Measurements from ENCODE around the gene BAIAP2. TPM values are rescaled to one million over a fixed set of nuclear protein-coding genes. Genes with fewer than 3 reads are reported as not detected.

Gene BAIAP2
- total RNA-seq, 1 donor from 2014 or later = 37.6 TPM

DNA sequence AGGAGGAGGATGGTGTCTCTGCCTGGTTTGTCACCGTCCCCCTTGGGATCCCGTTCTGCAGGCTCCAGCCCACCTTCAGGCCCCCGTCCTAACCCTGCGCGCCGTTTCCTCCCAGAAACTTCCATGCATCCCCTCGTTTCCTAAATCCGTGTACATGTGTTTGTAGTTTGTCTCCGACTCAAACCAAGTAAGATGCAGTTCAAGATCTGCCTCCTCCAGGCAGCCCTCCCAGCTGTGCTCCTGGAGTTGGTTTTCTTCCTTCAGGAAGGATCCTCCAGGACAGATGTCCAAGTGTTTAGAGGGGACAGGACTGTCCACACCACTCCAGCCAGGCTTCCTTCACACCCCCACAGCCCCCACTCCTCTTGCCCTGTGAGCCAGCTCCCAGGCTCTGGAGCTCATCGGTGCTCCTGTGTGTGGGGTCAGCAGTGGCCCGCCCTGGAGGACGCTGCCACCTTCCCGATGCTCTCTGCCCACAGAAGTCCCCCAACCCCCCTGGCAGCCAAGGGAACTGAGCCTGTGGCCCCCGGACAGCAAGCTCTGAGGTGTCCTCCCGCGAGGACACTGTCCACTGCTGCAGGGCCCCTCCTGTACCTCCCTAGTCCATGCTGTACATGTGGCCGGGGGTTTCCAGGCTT is 11.3 kb downstream of the BAIAP2 start:
- Mint-ChIP-seq H3K4me3 (ENCODE audit: low read depth) (no peak overlapping the region), H3K4me1 (ENCODE audit: low read depth) (peaks cover 16% of the 10 kb centered on the region), H3K36me3 (ENCODE audit: insufficient read depth) (no peaks in the 10 kb centered on the region), H3K27me3 (no peaks in the 10 kb centered on the region), H3K9me3 (ENCODE audit: low read depth) (no peaks in the 10 kb centered on the region), H3K27ac (no peak overlapping the region)
- DNase-seq (ENCODE audit: low spot score, unreplicated experiment) = no peak
- TF ChIP-seq, protein P1, sequence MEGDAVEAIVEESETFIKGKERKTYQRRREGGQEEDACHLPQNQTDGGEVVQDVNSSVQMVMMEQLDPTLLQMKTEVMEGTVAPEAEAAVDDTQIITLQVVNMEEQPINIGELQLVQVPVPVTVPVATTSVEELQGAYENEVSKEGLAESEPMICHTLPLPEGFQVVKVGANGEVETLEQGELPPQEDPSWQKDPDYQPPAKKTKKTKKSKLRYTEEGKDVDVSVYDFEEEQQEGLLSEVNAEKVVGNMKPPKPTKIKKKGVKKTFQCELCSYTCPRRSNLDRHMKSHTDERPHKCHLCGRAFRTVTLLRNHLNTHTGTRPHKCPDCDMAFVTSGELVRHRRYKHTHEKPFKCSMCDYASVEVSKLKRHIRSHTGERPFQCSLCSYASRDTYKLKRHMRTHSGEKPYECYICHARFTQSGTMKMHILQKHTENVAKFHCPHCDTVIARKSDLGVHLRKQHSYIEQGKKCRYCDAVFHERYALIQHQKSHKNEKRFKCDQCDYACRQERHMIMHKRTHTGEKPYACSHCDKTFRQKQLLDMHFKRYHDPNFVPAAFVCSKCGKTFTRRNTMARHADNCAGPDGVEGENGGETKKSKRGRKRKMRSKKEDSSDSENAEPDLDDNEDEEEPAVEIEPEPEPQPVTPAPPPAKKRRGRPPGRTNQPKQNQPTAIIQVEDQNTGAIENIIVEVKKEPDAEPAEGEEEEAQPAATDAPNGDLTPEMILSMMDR (IDR thresholded peaks at IDR 0.05; ENCODE audit: unreplicated experiment) = no peak

- H3K36me3 Mint-ChIP-seq (ENCODE audit: insufficient read depth) = no peaks in the 10 kb centered on the region
- H3K4me1 Mint-ChIP-seq (ENCODE audit: low read depth) = peaks cover 16% of the 10 kb centered on the region
- DNase-seq (ENCODE audit: low spot score, unreplicated experiment) = no peak
- no peak overlapping the region for H3K4me3 Mint-ChIP-seq (ENCODE audit: low read depth)
- TF ChIP-seq, protein P1 (IDR thresholded peaks at IDR 0.05; ENCODE audit: unreplicated experiment) = no peak
- no peaks in the 10 kb centered on the region for H3K9me3 Mint-ChIP-seq (ENCODE audit: low read depth)
- H3K27ac Mint-ChIP-seq = no peak overlapping the region
- H3K27me3 Mint-ChIP-seq = no peaks in the 10 kb centered on the region
Observed at GRCh38 chr17:81046770-81047359, 11.9 kb downstream of the BAIAP2 start.

GRCh38 chr17:81048827-81049371 is 13.9 kb downstream of the BAIAP2 start:
- H3K36me3 Mint-ChIP-seq (ENCODE audit: insufficient read depth) = no peaks in the 10 kb centered on the region
- H3K27me3 Mint-ChIP-seq = no peaks in the 10 kb centered on the region
- TF ChIP-seq, protein P1 (IDR thresholded peaks at IDR 0.05; ENCODE audit: unreplicated experiment) = no peak
- peaks cover 9% of the 10 kb centered on the region for H3K4me1 Mint-ChIP-seq (ENCODE audit: low read depth)
- no peak for DNase-seq (ENCODE audit: low spot score, unreplicated experiment)
- H3K4me3 Mint-ChIP-seq (ENCODE audit: low read depth) = no peak overlapping the region
- no peak overlapping the region for H3K27ac Mint-ChIP-seq
- H3K9me3 Mint-ChIP-seq (ENCODE audit: low read depth) = no peaks in the 10 kb centered on the region

DNA sequence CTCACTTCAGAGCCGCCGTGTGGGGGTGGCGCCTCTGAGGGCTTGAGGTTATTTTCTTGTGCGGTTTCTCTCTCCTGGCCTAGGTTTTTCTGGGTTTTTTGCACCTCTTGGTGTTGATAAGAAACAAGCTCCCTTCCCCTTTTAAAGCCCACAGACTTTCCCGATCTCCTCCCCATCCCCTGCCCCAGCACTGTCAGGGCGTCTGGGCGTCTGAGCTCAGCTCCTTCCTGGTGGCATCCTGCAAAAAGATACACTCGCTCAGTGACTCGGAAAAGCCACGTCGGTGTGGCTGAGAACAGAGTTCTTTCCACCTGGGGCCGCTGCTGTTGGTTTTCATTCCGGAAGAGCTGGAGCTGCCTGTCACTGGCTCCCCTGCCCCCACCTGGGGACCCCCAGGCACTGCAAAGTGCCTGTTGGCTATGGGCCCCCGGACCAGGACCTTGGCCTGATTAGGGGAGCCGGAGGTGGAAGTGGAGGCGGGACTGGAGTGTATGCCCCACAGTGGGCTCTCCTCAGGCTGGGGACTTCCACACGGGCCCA is 14.5 kb downstream of the BAIAP2 start:
- no peak overlapping the region for H3K27ac Mint-ChIP-seq

GRCh38 chr17:81049973-81050551 is 15.1 kb downstream of the BAIAP2 start:
- DNase-seq (ENCODE audit: low spot score, unreplicated experiment) = no peak
- Mint-ChIP-seq H3K4me3 (ENCODE audit: low read depth) (no peak overlapping the region), H3K27ac (no peak overlapping the region), H3K9me3 (ENCODE audit: low read depth) (no peaks in the 10 kb centered on the region), H3K36me3 (ENCODE audit: insufficient read depth) (no peaks in the 10 kb centered on the region), H3K27me3 (no peaks in the 10 kb centered on the region), H3K4me1 (ENCODE audit: low read depth) (no peaks in the 10 kb centered on the region)
- TF ChIP-seq, protein P1 (IDR thresholded peaks at IDR 0.05; ENCODE audit: unreplicated experiment) = no peak

More for the DNA sequence above, 14.5 kb downstream of the BAIAP2 start:
- peaks cover 4% of the 10 kb centered on the region for H3K4me1 Mint-ChIP-seq (ENCODE audit: low read depth)
- H3K9me3 Mint-ChIP-seq (ENCODE audit: low read depth) = no peaks in the 10 kb centered on the region
- no peaks in the 10 kb centered on the region for H3K36me3 Mint-ChIP-seq (ENCODE audit: insufficient read depth)
- no peak overlapping the region for H3K4me3 Mint-ChIP-seq (ENCODE audit: low read depth)
- no peaks in the 10 kb centered on the region for H3K27me3 Mint-ChIP-seq
- DNase-seq (ENCODE audit: low spot score, unreplicated experiment) = no peak
- TF ChIP-seq, protein P1 (IDR thresholded peaks at IDR 0.05; ENCODE audit: unreplicated experiment) = no peak

Data from progenitor cell of endocrine pancreas (in vitro differentiated cells).